ENCODE measurements around the gene PAPPA. TPM values are rescaled to one million over a fixed set of nuclear protein-coding genes. Genes with fewer than 3 reads are reported as not detected.

The PAPPA gene
- total RNA-seq, 1 experiment from 2014 or later: 0.08 TPM

DNA sequence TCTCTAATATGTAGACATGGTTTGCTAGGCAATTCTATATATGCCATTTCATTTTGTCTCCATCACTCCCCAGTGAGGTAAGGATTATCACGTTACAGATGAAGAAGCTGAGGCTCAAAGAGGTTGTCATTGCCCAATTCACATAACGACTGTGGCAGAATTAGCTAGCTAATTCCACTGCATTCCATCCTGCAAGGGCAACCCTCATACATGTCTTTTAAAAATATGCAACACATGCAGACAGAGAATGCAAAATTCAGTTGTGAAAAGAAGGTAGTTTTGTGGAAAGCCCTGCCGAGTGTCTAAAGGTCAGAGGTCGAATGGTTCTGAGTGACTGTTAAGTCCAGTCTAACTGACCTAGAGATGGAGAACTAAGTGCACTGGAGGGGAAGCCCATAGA lies 219.2 kb downstream of the PAPPA start:
- DNase-seq (ENCODE audit: low read depth, low spot score): no peak

DNA sequence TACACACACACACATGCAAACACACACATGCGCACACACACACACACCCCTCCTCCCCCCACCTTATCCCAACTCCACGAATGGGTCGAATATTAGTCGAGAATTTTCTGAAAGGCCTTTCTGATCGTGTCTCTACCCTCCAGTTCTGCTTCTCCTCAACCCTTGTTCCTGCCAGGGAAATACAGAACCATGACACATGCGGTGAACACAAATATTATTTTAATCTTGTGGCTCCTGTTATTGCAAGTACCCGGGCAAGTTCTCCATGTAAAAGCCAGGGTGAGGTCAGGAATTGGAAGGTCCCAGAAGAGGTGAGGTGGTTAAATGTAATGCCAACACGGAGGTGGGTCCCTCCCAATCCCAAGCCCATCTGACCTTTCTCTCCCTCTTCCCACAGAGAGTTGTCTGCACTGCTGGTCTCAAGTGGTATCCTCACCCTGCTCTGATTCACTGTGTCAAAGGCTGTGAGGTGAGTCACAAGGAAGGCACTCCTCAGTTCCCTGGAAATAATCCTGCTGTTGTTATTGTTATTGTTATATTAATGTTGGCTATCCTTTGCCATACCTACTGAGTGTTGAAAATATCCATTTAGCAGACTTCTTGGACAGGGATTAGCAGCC lies 223.7 kb downstream of the PAPPA start:
- no peak for DNase-seq (ENCODE audit: low read depth, low spot score)

More for the DNA sequence above, 219.2 kb downstream of the PAPPA start:
- in situ Hi-C loops (cut with HindIII; ENCODE audit: low pct_unique_long_range_greater_than_20kb, low sequenced_read_pairs): no loop called here

DNA sequence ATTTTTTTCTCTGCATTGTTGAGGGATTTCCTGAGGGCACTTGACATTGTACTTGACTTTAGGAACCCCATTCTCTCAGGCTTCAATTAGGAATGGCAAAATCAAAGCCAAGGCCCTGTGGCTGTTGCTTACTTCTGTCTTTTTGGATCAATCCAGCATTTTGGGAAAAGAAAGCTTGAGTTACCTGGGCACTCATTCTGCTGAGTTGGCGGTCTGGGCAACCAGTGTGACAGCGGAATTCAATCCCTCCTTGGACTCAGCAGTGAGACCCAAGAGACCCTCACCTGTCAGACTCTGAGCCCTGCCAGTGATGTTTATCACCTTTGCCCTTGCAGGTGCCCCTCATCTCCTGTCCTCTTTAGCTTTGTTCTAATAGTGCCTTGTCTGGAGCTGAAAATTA lies 225.3 kb downstream of the PAPPA start:
- DNase-seq (ENCODE audit: low read depth, low spot score): no peak
- in situ Hi-C loops (cut with HindIII; ENCODE audit: low pct_unique_long_range_greater_than_20kb, low sequenced_read_pairs): no loop called here

More for the DNA sequence above, 223.7 kb downstream of the PAPPA start:
- in situ Hi-C loops (cut with HindIII; ENCODE audit: low pct_unique_long_range_greater_than_20kb, low sequenced_read_pairs): no loop called here

GRCh38 chr9:116379821-116380220 lies 226.2 kb downstream of the PAPPA start:
- DNase-seq (ENCODE audit: low read depth, low spot score): no peak
- in situ Hi-C loops (cut with HindIII; ENCODE audit: low pct_unique_long_range_greater_than_20kb, low sequenced_read_pairs): no loop called here

DNA sequence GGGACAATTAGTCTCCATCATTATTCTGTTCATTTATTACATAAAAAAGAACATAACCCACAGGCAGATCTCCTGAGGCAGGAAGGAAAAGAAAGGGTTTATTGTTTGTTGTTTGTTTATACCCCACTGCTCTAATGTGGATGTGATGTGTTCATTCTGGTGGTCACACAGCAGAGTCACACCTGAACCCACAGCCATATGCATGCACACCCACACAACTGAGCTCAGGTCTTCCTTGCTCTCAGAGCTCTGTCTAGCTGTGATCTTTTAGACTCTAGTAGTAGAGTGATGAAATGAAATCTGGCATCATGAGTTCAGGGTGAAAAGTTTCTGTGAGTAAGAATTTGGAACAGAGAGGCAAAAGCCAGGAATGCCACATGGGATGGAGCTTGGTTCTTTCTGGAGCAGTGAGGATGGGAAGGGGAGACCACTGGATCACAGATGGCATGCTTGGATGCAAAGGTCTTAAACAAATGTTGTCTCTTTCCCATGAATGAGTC lies 227.0 kb downstream of the PAPPA start:
- in situ Hi-C loops (cut with HindIII; ENCODE audit: low pct_unique_long_range_greater_than_20kb, low sequenced_read_pairs): no loop called here
- DNase-seq (ENCODE audit: low read depth, low spot score): no peak

- in situ Hi-C loops (cut with HindIII; ENCODE audit: low pct_unique_long_range_greater_than_20kb, low sequenced_read_pairs): no loop called here
- no peak for DNase-seq (ENCODE audit: low read depth, low spot score)
Observed at GRCh38 chr9:116381350-116381749, 227.8 kb downstream of the PAPPA start.

GRCh38 chr9:116382053-116382452 lies 228.5 kb downstream of the PAPPA start:
- in situ Hi-C loops (cut with HindIII; ENCODE audit: low pct_unique_long_range_greater_than_20kb, low sequenced_read_pairs): no loop called here
- no peak for DNase-seq (ENCODE audit: low read depth, low spot score)

DNA sequence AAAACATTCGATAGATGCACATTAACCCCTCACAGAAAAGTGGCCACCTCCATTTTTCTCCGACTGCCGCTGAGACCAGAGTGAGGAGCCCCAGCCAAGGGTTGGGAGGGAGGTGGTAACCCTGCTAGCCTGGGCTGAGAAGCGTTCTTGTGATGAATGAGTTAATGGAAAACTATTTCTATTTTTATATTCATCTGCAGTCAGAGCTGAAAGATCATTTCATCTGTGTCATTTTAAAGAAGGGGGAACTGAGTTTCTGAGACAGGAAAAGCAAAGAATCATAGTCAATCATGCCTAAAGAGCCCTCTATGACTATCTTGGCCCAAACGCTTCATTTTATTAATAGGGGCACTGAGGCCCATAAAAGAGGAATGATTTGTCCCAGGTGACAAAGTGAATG lies 229.5 kb downstream of the PAPPA start:
- in situ Hi-C loops (cut with HindIII; ENCODE audit: low pct_unique_long_range_greater_than_20kb, low sequenced_read_pairs): no loop called here
- no peak for DNase-seq (ENCODE audit: low read depth, low spot score)

DNA sequence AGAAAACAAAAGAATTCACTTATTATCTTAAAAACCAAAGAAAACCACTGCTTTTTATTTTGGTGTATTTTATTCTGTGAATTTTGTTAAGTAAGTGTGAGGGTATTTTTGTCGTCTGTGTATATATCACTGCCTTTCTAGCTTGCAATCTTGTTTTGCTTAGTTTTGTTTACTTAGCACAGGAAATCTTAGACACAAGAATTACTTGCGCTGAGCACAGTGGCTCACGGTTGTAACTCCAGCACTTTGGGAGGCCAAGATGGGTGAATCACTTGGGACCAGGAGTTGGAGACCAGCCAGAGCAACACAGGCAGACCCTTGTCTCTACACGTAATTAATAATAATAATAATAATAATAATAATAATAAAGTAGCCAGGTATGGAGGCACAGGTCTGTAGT lies 230.3 kb downstream of the PAPPA start:
- in situ Hi-C loops (cut with HindIII; ENCODE audit: low pct_unique_long_range_greater_than_20kb, low sequenced_read_pairs): no loop called here
- DNase-seq (ENCODE audit: low read depth, low spot score): no peak

DNA sequence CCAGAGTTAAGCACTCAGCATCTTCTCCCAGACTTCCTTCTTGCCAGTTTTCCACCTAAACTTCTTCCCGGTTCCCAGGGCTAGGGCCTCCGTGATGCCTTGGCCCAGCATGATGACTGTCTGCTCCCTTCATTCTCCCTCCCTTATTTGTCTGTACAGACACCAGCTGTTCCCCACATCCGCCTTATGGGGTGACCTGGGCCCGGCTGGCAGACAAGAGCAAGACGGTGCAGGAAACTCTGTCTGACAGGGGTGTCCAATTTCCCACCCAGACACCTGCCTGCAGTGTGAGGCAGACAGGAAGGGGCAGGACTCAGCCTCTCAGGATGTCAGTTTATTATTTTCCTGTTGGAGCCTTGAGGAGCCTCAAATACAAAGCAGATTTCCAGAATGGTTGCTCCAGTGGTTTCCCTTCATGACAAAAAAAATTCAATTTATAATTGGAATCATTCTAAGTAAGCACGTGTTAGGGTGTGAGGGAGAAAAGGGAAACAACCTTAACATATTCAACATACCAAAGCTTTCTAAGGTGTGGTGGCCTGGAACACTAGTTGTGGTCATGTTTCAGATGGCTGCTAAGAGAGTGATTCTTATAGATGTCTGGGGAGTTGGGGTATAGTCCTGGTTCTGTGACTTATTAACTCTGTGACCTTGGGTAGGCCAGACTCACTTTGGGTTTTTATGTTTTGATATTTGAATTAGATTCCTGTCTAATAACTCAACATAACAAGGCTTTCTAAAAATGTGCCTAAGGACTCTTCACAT lies 234.5 kb downstream of the PAPPA start:
- in situ Hi-C loops (cut with HindIII; ENCODE audit: low pct_unique_long_range_greater_than_20kb, low sequenced_read_pairs): no loop called here
- DNase-seq (ENCODE audit: low read depth, low spot score): no peak

GRCh38 chr9:116389541-116390302 lies 236.1 kb downstream of the PAPPA start:
- DNase-seq (ENCODE audit: low read depth, low spot score): no peak
- in situ Hi-C loops (cut with HindIII; ENCODE audit: low pct_unique_long_range_greater_than_20kb, low sequenced_read_pairs): no loop called here

DNA sequence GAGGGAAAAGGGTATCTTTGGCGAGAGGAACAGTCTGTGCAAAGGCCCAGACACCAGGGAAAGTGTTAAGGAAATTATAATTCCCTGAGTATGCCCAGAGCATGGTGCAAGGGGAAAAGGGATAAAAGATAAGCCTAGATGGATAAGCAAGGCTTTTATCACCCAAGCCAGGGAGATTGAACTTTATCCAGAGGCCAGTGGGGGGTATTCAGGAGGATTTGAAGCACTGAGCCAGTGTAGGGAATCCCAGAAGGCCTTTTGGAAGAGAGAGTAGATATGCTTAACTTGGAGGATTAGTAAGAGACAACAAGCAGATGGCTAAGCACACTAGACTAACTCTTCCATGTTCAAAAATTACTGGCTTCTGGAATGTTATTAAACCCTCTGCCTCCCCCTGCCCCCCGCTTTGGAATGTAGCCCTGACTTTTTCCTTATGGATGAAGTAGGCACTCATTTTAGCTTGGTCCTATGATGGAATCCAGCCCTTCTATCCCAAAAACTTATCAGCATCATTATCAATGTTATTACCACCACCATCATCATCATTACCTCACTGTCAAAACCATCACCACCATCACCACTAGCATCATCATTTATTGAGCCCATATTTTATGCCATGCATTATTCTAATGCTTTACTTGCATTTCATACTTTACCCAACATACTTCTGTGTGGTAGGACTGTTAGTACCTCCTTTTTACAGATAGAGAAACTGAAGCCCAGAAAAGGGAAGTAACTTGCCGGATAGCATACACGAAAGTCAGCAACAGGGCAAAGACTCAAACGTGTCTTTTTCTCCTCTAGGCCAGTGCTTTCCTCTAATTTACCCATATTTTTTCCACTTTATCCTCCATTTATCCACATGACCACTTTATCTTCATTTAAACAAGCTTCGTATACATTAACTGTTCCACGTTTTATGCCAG lies 237.0 kb downstream of the PAPPA start:
- in situ Hi-C loops (cut with HindIII; ENCODE audit: low pct_unique_long_range_greater_than_20kb, low sequenced_read_pairs): no loop called here
- no peak for DNase-seq (ENCODE audit: low read depth, low spot score)

DNA sequence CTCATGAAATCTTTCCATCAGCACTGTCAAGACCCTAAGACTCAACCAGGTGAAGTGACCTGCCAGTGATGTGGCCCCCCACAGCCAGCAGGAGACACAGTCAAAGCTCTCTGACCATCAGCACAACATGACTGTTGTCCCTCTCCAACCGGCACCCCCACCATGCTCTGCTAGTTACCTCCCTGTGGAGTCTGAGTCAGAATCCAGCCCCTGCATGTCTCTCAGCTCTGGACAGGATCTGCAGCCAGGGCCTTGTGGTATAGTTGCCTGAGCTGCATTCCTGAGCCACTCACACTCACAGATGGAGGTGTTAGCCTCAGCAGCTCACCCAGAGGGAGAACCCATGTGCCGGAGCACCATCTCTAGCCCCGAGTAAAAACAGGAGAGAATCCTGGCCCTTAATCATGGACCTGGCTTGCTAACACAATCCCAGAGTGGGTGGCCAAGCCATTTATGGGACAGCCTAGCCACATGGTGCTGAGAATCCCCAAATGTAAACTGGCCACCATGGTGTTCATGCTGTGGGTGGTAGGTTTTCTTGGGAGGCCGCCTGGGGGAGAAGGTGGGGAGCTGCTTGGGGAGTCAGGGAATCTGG lies 237.8 kb downstream of the PAPPA start:
- in situ Hi-C loops (cut with HindIII; ENCODE audit: low pct_unique_long_range_greater_than_20kb, low sequenced_read_pairs): no loop called here
- DNase-seq (ENCODE audit: low read depth, low spot score): no peak

GRCh38 chr9:116393198-116393597 lies 239.6 kb downstream of the PAPPA start:
- in situ Hi-C loops (cut with HindIII; ENCODE audit: low pct_unique_long_range_greater_than_20kb, low sequenced_read_pairs): no loop called here
- no peak for DNase-seq (ENCODE audit: low read depth, low spot score)

DNA sequence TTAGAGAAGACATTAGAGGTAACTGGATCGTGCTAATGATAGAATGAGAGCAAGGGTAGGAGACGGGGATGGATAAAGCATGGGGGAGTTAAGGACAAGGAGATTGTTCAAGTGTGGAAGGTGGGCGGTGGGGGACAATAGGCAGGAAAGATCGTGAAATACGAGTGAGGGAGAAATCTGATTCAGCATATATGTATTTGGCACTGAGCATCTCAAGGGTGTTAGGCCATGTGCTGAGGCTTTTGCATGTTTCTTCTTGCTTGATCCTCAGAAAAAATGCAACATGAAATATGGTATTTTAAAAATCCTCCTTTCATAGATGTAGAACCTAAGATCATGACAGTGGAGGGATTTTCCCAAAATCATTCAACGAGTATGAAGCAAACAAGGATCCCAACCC lies 240.5 kb downstream of the PAPPA start:
- in situ Hi-C loops (cut with HindIII; ENCODE audit: low pct_unique_long_range_greater_than_20kb, low sequenced_read_pairs): no loop called here
- no peak for DNase-seq (ENCODE audit: low read depth, low spot score)

DNA sequence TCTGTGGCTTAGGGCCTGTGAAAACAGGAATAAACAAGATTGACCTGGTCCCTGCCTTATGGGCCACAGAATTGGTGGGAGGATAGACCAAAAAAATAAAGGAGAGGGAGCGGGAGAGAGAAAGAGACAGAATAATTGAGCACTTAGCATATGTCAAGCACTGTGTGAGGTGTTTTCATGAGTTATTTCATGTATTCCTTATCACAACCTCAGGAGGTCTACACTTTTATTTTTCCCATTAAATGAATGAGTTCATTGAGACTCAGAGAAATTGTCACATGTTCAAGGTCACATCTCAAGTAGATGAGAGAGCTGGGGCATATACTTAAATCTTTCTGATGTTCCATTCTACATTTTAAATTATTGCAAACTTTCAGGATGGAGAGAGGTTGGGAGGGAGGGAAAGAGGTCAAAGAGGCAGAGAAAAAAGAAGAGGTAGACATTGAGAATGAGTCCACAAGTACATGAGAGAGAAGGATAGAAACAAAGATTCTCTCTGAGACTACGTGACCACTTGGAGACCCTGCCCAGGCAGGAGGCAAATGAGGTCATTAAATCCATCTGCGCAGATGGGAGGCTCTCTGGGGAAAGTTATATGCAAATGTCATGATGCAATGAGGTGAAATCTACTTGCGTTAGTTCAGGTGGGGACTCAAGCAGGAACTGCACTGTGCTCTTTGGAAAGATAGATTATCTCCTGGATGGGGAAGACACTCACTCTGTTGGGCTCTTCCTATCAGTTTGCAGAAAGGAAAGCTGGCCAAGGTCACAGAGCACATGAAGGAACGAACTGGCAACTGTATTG lies 241.5 kb downstream of the PAPPA start:
- no peak for DNase-seq (ENCODE audit: low read depth, low spot score)
- in situ Hi-C loops (cut with HindIII; ENCODE audit: low pct_unique_long_range_greater_than_20kb, low sequenced_read_pairs): no loop called here

DNA sequence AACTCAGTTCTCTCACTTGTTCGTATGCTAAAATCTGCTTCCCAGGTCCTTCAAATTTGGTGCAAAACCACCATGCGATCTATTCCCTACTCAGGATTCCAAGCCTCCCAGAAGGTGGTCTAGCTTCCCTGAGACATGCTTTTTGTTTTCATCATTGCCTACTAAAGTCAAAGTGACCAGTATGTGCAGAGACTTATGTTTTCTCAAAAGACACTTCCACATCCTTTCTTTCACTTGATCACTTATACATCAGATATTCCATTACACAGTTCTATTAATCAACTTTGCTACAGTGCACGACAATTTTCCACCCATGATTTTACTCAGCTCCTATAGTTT lies 242.1 kb downstream of the PAPPA start:
- in situ Hi-C loops (cut with HindIII; ENCODE audit: low pct_unique_long_range_greater_than_20kb, low sequenced_read_pairs): no loop called here
- DNase-seq (ENCODE audit: low read depth, low spot score): no peak
